Measurements from ENCODE around the gene MPHOSPH6. TPM values are rescaled to one million over a fixed set of nuclear protein-coding genes. Genes with fewer than 3 reads are reported as not detected.
"Not testable (repeated sequence)": the region's sequence is repeated elsewhere in the genome, so short reads cannot be mapped to it uniquely, and the experiment has no call there.

The MPHOSPH6 gene
- polyA plus RNA-seq (ENCODE audit: insufficient read length in 10 of 10), result 10 to 100 TPM; 16.4 to 27.1 (median 21.1) TPM
- long read RNA-seq, donor 1, transcript MPHOSPH6-201 (5 exons, 1,103 nt), result major isoform, 10 of 11 reads
- long read RNA-seq, donor 1, partial matches to known transcripts, result 0 of 11 reads
- long read RNA-seq, donor 1, other reads (novel, unspliced or antisense), result 0 of 11 reads
- long read RNA-seq, donor 2, transcript MPHOSPH6-201 (5 exons, 1,103 nt), result major isoform, 5 of 5 reads
- long read RNA-seq, donor 2, partial matches to known transcripts, result 0 of 5 reads
- long read RNA-seq, donor 2, other reads (novel, unspliced or antisense), result 0 of 5 reads
- long read RNA-seq, donor 3, result 0 reads
- long read RNA-seq, donor 4, transcript MPHOSPH6-201 (5 exons, 1,103 nt), result major isoform, 11 of 12 reads
- long read RNA-seq, donor 4, partial matches to known transcripts, result 0 of 12 reads
- long read RNA-seq, donor 4, other reads (novel, unspliced or antisense), result 0 of 12 reads
- long read RNA-seq, donor 5, transcript MPHOSPH6-201 (5 exons, 1,103 nt), result major isoform, 8 of 9 reads
- long read RNA-seq, donor 5, partial matches to known transcripts, result 0 of 9 reads
- long read RNA-seq, donor 5, other reads (novel, unspliced or antisense), result 0 of 9 reads
- long read RNA-seq, donor 6, partial matches to known transcripts, result 0 of 3 reads
- long read RNA-seq, donor 6, other reads (novel, unspliced or antisense), result 0 of 3 reads
- long read RNA-seq, donor 7, transcript MPHOSPH6-201 (5 exons, 1,103 nt), result major isoform, 7 of 7 reads
- long read RNA-seq, donor 7, partial matches to known transcripts, result 0 of 7 reads
- long read RNA-seq, donor 7, other reads (novel, unspliced or antisense), result 0 of 7 reads
- long read RNA-seq, donor 8, transcript MPHOSPH6-201 (5 exons, 1,103 nt), result major isoform, 9 of 10 reads
- long read RNA-seq, donor 8, partial matches to known transcripts, result 0 of 10 reads
- long read RNA-seq, donor 8, other reads (novel, unspliced or antisense), result 0 of 10 reads
- long read RNA-seq, donor 9, partial matches to known transcripts, result 0 of 1 reads
- long read RNA-seq, donor 9, other reads (novel, unspliced or antisense), result 0 of 1 reads

DNA sequence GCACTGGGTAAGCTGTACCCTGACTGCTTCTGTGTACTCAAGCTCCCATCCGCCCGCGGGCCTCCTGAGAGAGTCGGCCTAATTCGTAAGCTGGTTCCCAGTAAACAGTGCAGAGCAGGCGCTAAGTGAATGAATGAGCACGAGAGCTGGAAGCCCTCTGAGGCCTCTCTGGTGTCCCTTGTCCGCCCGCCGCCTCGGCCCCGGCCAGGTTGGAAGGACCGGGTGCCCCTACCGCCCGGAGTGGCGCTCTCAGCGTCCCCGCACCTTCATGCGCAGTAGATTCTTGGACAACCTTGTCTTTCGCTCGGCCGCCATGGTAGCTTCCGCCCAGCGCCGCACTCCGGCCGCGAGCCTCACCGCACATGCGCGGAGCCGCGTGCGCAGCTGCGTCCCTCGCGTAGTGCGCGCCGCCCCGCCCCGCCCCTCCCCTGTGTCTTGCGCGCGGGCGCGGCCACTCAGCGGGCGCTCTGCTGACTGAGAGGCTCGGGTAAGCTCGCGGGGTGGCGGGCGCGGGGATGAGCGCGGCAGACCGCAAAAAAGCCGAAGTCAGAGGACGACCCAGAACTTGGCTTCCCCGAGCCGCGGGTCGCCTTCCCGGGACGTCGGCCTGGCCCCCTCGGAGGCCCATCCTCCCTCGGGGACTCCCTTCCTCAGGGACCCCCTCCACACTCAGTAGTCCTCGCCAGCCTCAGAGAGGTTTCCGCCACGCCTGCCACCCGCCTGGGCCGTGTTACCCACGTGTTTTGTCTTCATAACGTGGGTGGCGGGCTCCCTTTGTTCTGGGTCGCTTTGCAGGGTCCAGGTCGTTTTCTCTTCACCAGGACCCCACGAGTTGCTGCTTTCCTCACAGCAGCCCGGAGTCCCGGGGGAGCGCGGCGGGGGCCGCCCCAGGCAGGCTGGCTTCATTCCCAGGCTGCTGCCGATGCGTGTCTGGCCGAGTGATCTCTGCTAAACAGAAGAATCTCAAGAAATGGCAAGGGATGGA lies at the start of gene MPHOSPH6:
MPHOSPH6 (minus strand) TSS at position 364 of the 985 bp plus-strand sequence; CDS start at position 315, 49 bp downstream.
- peak; percentile 92 to 97 (median 95) for DNase-seq

- no peak for DNase-seq
Observed at GRCh38 chr16:82219298-82219697, 49.3 kb upstream of the MPHOSPH6 start.

DNA sequence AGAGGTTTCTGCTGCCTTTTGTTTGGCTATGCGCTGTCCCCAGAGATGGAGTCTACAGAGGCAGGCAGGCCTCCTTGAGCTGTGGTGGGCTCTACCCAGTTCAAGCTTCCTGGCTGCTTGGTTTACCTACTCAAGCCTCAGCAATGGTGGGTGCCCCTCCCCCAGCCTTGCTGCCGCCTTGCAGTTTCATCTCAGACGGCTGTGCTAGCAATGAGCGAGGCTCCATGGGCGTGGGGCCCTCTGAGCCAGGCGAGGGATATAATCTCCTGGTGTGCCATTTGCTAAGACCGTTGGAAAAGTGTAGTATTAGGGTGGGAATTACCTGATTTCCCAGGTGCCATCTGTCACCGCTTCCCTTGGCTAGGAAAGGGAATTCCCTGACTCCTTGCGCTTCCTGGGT lies 39.3 kb upstream of the MPHOSPH6 start:
- not testable (repeated sequence) for DNase-seq

GRCh38 chr16:82203198-82203597 lies 33.2 kb upstream of the MPHOSPH6 start:
- DNase-seq, result no peak

- no peak for DNase-seq
Observed at GRCh38 chr16:82201926-82202325, 31.9 kb upstream of the MPHOSPH6 start.

- no peak for DNase-seq
Observed at GRCh38 chr16:82201351-82201750, 31.3 kb upstream of the MPHOSPH6 start.

DNA sequence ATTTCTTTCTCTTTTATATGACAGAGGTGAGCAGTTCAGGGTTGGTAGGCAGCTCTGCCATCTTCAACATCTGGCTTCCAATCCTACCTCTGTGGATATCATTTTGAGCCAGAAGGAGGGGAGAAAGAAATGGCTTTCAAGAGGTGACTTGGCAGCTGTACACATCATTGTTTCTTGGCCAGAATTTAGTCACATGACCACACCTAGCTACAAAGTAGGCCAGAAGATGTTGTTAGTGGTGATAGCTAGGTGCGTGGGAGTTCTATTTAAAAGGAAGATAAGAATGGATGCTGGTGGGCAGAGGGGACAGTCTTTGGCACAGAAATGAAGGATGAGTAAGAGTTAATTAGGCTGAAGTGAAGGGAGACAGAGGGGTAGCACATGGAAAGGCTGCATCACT lies 29.2 kb upstream of the MPHOSPH6 start:
- DNase-seq, result no peak

DNA sequence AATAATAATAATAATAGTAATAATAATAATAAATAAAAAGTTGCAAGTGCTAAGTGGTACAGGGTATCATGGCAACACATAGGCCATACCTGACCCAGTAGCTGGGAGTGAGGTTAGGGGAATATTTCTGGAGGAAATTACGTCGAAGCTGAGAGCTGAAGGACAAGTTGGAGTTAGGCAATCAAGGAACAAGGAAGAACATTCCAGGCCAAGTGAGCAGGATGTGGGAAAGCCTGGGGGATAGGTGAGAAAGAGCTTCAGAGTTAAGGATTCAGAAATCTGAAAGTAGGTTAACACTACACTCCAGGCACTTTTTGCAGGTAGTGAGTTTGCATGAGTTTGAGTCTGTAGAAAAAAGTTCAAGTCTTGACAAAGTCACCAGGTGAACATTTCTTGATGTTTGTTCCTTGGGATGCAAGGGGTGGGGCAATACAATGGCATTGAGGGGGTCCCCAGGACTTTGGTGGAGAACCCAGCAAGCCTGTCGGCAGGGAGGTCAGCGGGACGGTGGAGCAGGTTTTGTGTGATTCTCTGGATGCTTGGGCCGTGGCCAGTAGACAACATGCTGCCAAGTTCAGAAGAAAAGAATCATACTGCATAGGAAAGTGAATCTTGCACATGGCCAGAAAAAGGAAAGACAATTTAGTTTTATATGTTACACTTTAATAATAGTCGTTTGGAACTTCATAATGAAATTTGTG lies 27.7 kb upstream of the MPHOSPH6 start:
- DNase-seq, result peak in 1 of 3 donors; percentile 10

GRCh38 chr16:82195917-82196494 lies 26.0 kb upstream of the MPHOSPH6 start:
- DNase-seq, result peak in 1 of 3 donors; percentile 10

- no peak for DNase-seq
Observed at GRCh38 chr16:82194086-82194485, 24.1 kb upstream of the MPHOSPH6 start.

GRCh38 chr16:82192665-82193064 lies 22.6 kb upstream of the MPHOSPH6 start:
- peak in 2 of 3 donors; percentile 10 to 27 for DNase-seq

DNA sequence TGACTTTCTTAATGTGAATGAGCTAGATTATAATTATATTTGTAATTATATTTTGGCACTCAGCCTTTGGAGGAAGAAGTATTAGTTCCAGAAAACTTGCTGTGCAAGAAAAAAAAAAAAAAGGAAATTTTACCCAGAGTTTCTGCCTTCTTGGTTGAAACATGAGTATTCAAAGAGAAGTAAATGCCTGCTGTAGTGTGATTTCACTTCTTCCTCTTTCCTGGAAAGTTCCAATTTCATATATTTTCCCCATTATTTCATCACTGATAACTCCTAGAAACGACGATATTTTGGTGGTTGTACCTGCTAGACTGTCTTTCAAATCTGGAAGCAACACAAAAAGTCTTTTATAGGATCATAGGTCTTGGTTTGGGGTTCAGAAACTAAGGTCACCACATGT lies 20.4 kb upstream of the MPHOSPH6 start:
- DNase-seq, result no peak

- no peak for DNase-seq
Observed at GRCh38 chr16:82187829-82188228, 17.8 kb upstream of the MPHOSPH6 start.

GRCh38 chr16:82185012-82185411 lies 15.0 kb upstream of the MPHOSPH6 start:
- no peak for DNase-seq

GRCh38 chr16:82184213-82184612 lies 14.2 kb upstream of the MPHOSPH6 start:
- no peak for DNase-seq

- no peak for DNase-seq
Observed at GRCh38 chr16:82183004-82183397, 13.0 kb upstream of the MPHOSPH6 start.

- DNase-seq, result no peak
Observed at GRCh38 chr16:82182266-82183003, 12.4 kb upstream of the MPHOSPH6 start.

DNA sequence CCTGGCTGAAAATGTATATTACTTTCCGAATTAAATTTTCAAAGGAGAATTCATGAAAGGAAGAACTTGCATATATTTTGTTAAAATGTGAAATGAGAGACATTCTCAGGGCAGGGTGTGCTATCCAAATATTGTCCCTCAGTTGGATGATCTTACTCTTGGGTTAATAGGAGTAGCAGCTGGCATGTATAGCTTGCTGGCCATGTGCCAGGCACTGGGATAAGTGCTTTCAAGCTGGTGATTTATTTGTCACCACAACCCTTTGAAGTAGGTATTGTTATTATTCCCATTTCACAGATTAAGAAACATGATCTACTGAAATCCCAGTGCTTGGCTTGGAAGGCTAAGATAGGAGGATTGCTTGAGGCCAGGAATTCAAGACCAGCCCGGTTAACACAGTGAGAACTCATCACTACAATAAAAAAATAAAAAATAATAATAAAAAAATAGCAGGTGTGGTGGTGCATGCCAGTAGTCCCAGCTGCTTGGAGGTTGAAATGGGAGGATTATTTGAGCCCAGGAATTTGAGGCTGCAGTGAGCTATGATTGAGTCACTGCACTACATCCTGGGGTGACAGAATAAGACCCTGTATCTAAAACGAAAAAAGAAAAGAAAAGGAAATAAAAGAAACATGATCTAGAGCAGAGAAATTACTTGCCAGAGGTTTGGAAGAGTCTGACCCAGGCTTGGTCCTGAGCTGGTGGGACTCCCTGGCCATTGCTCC lies 11.6 kb upstream of the MPHOSPH6 start:
- no peak for DNase-seq

GRCh38 chr16:82178352-82178751 lies 8.3 kb upstream of the MPHOSPH6 start:
- no peak for DNase-seq
